Panc1 (cell line): ENCODE measurements around the gene GNG4. TPM values are rescaled to one million over a fixed set of nuclear protein-coding genes. Genes with fewer than 3 reads are reported as not detected.

ENCODE experiments used
- ATAC-seq: fragments of 200-7000 bp; cut with Tn5 transposase; 2 replicates; pipeline ENCODE4 v1.9.1; 2020; ENCODE audit warnings: mild to moderate bottlenecking, moderate library complexity
- BruUV-seq: library from RNA; stranded (reverse); fragments of 400-500 nt; replicated peaks from 2 replicates; lab custom pipeline; 2021; lab: Mats Ljungman, UMichigan
- CTCF ChIA-PET: fragments of 300-600 bp; sonication (Branson Sonifier 250); formaldehyde crosslinking; loops from one replicate; lab custom pipeline; 2022; ENCODE audit warnings: antibody characterized with exemption; lab: Charles Lee
- POLR2A ChIA-PET: fragments of 300-600 bp; sonication (Branson Sonifier 250); formaldehyde crosslinking; loops from one replicate; lab custom pipeline; 2022; ENCODE audit warnings: antibody characterized with exemption; lab: Charles Lee
- DNase-seq: peaks from one replicate; pipeline ENCODE4 v3.0.0-alpha.2; 2010; ENCODE audit warnings: low read depth, low spot score
- H3K27ac ChIP-seq: 2 replicates; pipeline ENCODE4 v1.5.1; 2011; ENCODE audit warnings: mild to moderate bottlenecking, low read length, inconsistent platforms
- H3K27me3 ChIP-seq: fragments of 200-500 bp; sonication (Bioruptor generic); 2 replicates; pipeline ENCODE4 v1.6.0; 2014; ENCODE audit warnings: low read length, inconsistent platforms; ENCODE audit not compliant: control insufficient read depth, insufficient read depth
- H3K36me3 ChIP-seq: fragments of 200-500 bp; sonication (Bioruptor generic); 2 replicates; pipeline ENCODE4 v1.5.1; 2014; ENCODE audit warnings: inconsistent platforms, mild to moderate bottlenecking, low read length, moderate library complexity; ENCODE audit not compliant: control insufficient read depth, insufficient read depth
- H3K4me1 ChIP-seq: 2 replicates; pipeline ENCODE4 v1.5.1; 2011; ENCODE audit warnings: inconsistent platforms, mild to moderate bottlenecking, low read length, moderate library complexity; ENCODE audit not compliant: control insufficient read depth, insufficient read depth
- H3K4me3 ChIP-seq, 2 experiments: 2 replicates each; pipeline ENCODE4 v1.5.1; 2011 to 2012; ENCODE audit warnings: low read depth in 2 of 2, low read length in 2 of 2, mild to moderate bottlenecking in 2 of 2, inconsistent platforms in 1 of 2, moderate library complexity in 1 of 2
- H3K9me3 ChIP-seq: fragments of 200-500 bp; sonication (Bioruptor generic); 2 replicates; pipeline ENCODE4 v1.5.1; 2014; ENCODE audit warnings: low read depth, mild to moderate bottlenecking, inconsistent platforms, low read length, moderate library complexity; ENCODE audit not compliant: control insufficient read depth, insufficient read depth
- POLR2AphosphoS5 ChIP-seq: IDR thresholded peaks from 2 replicates; pipeline ENCODE4 v1.6.1; 2012; ENCODE audit warnings: mild to moderate bottlenecking, low read depth, low read length, moderate library complexity
- SIN3A ChIP-seq: IDR thresholded peaks from 2 replicates; pipeline ENCODE4 v1.6.1; 2012; ENCODE audit warnings: low read depth, mild to moderate bottlenecking, low read length, moderate library complexity, borderline replicate concordance; ENCODE audit not compliant: insufficient read depth
- TCF7L2 ChIP-seq: IDR thresholded peaks from 2 replicates; pipeline ENCODE4 v1.6.1; 2011; ENCODE audit warnings: mild to moderate bottlenecking, low read depth, low read length, inconsistent platforms
- in situ Hi-C: cut with HindIII; loops from 2 replicates; pipeline ENCODE4 v1.10.0; 2016; ENCODE audit warnings: low sequenced_read_pairs, low pct_unique_long_range_greater_than_20kb
- intact Hi-C: fragments of 100-400 bp; cut with micrococcal nuclease; formaldehyde crosslinking; loops from one replicate; pipeline ENCODE4 v1.10.0; 2022; ENCODE audit not compliant: unreplicated experiment
- total RNA-seq: library from RNA; stranded (reverse); gene quantifications from one replicate; pipeline ENCODE4 v1.2.1, GENCODE V29; 2021; ENCODE audit not compliant: unreplicated experiment
- TF ChIP-seq, protein P1 (sequence below): fragments of 450-650 bp; IDR thresholded peaks from 2 replicates; pipeline ENCODE4 v1.5.1; 2017; ENCODE audit warnings: mild to moderate bottlenecking
- TF ChIP-seq, protein P2 (sequence below), 2 experiments: IDR thresholded peaks; 2 replicates each; pipeline ENCODE4 v1.6.1; 2011 to 2012; ENCODE audit warnings: low read depth in 2 of 2, control low read depth in 1 of 2, low read length in 1 of 2, mild to moderate bottlenecking in 1 of 2, moderate library complexity in 1 of 2; ENCODE audit not compliant: insufficient read depth in 1 of 2

Gene GNG4
- total RNA-seq, 1 experiment from 2014 or later, result 1.1 TPM

DNA sequence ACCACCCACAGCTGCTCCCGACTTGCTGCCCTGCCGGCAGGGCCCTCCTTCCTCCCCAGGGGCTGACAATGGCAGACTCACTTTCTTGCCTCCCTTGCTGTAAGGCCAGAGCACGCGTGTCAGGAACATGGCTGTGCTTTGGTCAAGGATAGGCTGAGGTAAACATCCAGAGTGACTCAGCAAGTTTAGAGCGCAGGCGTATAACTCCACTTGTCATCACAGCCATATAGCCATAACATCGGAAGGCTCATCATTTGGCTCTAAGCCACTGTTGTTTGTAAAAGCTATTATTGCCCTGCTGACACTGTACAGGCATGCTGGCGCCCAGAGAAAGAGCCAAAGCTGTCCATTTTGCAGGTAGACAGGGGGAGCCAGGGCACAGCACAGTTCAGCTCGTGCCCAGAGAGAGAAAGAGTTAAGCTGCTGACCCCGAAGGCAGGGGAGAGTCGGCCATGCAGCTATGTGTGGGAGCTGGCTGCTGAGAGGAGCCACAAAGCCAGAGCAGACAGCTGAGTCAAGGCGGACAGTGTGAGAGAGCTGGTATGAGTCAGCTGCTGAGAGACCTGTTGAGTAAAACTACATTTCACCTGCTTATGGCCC is 60.6 kb downstream of the GNG4 start:
- Histone ChIP-seq H3K27ac (no peak overlapping the region), H3K9me3 (no peaks in the 10 kb centered on the region), H3K27me3 (0 out of 2 replicates have a peak, but pooled peaks cover 4% of the 10 kb centered on the region), H3K4me3 (no peak overlapping the region), H3K4me1 (no peaks in the 10 kb centered on the region), H3K36me3 (no peaks in the 10 kb centered on the region)
- ChIA-PET POLR2A (no interaction called here), CTCF (interaction anchor here (0.6 kb wide), 1 partner anchor 12 kb away, joined by 5 read pairs; no protein-coding TSS in a partner anchor)
- TF ChIP-seq, protein P1, sequence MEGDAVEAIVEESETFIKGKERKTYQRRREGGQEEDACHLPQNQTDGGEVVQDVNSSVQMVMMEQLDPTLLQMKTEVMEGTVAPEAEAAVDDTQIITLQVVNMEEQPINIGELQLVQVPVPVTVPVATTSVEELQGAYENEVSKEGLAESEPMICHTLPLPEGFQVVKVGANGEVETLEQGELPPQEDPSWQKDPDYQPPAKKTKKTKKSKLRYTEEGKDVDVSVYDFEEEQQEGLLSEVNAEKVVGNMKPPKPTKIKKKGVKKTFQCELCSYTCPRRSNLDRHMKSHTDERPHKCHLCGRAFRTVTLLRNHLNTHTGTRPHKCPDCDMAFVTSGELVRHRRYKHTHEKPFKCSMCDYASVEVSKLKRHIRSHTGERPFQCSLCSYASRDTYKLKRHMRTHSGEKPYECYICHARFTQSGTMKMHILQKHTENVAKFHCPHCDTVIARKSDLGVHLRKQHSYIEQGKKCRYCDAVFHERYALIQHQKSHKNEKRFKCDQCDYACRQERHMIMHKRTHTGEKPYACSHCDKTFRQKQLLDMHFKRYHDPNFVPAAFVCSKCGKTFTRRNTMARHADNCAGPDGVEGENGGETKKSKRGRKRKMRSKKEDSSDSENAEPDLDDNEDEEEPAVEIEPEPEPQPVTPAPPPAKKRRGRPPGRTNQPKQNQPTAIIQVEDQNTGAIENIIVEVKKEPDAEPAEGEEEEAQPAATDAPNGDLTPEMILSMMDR, result no peak
- TF ChIP-seq POLR2AphosphoS5 (no peak), TCF7L2 (no peak)
- TF ChIP-seq, protein P2, sequence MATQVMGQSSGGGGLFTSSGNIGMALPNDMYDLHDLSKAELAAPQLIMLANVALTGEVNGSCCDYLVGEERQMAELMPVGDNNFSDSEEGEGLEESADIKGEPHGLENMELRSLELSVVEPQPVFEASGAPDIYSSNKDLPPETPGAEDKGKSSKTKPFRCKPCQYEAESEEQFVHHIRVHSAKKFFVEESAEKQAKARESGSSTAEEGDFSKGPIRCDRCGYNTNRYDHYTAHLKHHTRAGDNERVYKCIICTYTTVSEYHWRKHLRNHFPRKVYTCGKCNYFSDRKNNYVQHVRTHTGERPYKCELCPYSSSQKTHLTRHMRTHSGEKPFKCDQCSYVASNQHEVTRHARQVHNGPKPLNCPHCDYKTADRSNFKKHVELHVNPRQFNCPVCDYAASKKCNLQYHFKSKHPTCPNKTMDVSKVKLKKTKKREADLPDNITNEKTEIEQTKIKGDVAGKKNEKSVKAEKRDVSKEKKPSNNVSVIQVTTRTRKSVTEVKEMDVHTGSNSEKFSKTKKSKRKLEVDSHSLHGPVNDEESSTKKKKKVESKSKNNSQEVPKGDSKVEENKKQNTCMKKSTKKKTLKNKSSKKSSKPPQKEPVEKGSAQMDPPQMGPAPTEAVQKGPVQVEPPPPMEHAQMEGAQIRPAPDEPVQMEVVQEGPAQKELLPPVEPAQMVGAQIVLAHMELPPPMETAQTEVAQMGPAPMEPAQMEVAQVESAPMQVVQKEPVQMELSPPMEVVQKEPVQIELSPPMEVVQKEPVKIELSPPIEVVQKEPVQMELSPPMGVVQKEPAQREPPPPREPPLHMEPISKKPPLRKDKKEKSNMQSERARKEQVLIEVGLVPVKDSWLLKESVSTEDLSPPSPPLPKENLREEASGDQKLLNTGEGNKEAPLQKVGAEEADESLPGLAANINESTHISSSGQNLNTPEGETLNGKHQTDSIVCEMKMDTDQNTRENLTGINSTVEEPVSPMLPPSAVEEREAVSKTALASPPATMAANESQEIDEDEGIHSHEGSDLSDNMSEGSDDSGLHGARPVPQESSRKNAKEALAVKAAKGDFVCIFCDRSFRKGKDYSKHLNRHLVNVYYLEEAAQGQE (IDR thresholded peaks at IDR 0.05; ENCODE audit: insufficient read depth in 1 of 2, low read depth in 2 of 2, low read length in 1 of 2), result no peak
- intact Hi-C loops, result no loop called here
- no peak for DNase-seq
- BruUV-seq, result no TSS peak
- in situ Hi-C loops, result no loop called here
- peak; percentile 38; the same call in 1 of the 2 replicates for ATAC-seq

DNA sequence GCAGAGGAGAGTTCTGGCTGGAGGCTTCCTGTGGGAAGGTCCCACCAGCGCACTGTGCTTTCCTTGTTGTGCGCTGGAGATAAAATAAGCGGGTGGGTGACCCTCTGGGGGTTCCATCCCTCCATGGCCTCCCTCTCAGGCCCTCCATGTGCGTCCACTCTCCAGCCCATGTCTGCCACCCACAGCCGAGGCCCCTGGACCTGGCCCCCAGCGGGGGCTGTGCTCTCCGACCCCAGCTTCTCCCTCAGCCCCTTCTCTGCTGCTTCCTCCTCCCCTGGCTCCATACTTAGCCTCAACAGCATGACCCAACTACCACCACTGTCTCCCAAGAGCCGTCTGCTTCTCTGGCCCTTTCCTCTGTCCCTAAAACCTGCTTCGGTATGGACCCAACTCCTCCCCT is 61.4 kb downstream of the GNG4 start:
- intact Hi-C loops, result no loop called here
- no peak for ATAC-seq
- ChIA-PET CTCF (no interaction called here), POLR2A (no interaction called here)
- Histone ChIP-seq H3K4me1 (no peaks in the 10 kb centered on the region), H3K9me3 (no peaks in the 10 kb centered on the region), H3K27me3 (peaks cover 6% of the 10 kb centered on the region; the same call in 1 of the 2 replicates), H3K27ac (no peak overlapping the region), H3K4me3 (no peak overlapping the region), H3K36me3 (no peaks in the 10 kb centered on the region)
- no peak for TF ChIP-seq SIN3A
- TF ChIP-seq, protein P2 (IDR thresholded peaks at IDR 0.05; ENCODE audit: insufficient read depth in 1 of 2, low read depth in 2 of 2, low read length in 1 of 2), result no peak
- TF ChIP-seq TCF7L2, result no peak
- TF ChIP-seq, protein P1, result no peak
- TF ChIP-seq POLR2AphosphoS5, result no peak
- no TSS peak for BruUV-seq
- in situ Hi-C loops, result no loop called here
- DNase-seq, result no peak
